ENCODE results near the gene WNT11. TPM values are rescaled to one million over a fixed set of nuclear protein-coding genes. Genes with fewer than 3 reads are reported as not detected.
A peak's percentile ranks its signal among the peaks of the same experiment; 100 is the strongest.

Gene WNT11
- total RNA-seq, 1 donor from 2014 or later: 6.9 TPM

DNA sequence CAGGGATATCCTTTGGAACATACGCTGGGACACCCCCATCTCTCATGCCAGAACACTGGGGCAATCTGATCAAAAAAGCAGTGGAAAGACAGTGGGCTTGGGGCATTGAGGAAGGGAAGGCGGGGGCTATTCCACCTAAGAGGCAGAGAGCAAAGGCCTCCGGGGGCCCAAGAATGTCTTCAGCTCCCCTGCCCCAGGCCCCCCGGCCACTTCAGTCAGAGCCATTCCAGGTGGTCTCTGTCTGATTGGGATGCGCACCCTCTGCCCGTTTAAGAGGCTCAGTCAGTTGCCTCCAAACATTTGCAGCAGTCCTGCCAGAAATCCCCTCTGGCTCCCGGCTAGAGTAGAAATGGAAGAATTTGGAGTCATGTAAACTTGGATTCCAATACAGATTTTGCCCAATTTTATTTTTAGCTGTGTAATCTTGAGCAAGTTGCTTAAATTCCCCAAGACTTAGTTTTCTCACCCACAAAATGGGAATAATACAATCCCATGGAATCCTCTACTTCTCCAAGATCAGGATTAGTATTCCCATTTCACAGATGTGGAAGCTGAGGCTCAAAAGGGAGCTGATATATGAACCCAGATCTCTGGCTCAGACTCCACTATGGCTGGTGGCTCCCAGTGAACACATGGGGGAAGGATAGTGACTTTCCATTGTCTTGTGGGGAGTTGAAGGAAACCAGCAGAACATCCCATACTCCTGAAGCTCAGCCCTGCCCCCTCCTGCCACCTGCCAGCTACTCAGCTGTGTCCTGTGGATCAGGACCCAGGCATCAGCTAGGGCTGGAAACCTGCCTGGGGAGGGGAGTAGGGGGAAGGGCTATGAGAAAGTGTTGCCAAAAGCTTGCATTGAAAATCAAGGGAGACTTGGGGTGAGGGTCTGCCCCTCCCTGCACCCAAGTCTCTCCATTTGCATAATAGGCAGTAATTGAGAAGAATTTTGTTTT lies 6.1 kb upstream of the WNT11 start:
- Histone ChIP-seq H3K27ac (no peak overlapping the region), H3K4me3 (no peak overlapping the region), H3K9me3 (no peaks in the 10 kb centered on the region), H3K4me1 (peaks cover 31% of the 10 kb centered on the region), H3K36me3 (no peaks in the 10 kb centered on the region), H3K27me3 (no peaks in the 10 kb centered on the region)
- intact Hi-C loops (cut with DNase I): no loop called here
- DNase-seq (ENCODE audit: extremely low spot score in 2 of 2): no peak
- TF ChIP-seq, protein P1, sequence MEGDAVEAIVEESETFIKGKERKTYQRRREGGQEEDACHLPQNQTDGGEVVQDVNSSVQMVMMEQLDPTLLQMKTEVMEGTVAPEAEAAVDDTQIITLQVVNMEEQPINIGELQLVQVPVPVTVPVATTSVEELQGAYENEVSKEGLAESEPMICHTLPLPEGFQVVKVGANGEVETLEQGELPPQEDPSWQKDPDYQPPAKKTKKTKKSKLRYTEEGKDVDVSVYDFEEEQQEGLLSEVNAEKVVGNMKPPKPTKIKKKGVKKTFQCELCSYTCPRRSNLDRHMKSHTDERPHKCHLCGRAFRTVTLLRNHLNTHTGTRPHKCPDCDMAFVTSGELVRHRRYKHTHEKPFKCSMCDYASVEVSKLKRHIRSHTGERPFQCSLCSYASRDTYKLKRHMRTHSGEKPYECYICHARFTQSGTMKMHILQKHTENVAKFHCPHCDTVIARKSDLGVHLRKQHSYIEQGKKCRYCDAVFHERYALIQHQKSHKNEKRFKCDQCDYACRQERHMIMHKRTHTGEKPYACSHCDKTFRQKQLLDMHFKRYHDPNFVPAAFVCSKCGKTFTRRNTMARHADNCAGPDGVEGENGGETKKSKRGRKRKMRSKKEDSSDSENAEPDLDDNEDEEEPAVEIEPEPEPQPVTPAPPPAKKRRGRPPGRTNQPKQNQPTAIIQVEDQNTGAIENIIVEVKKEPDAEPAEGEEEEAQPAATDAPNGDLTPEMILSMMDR (IDR thresholded peaks at IDR 0.05): no peak
- TF ChIP-seq POLR2AphosphoS5 (IDR thresholded peaks at IDR 0.05; ENCODE audit: insufficient read depth in 1 of 2, low read depth in 1 of 2) (no peak), POLR2A (IDR thresholded peaks at IDR 0.05) (no peak)

DNA sequence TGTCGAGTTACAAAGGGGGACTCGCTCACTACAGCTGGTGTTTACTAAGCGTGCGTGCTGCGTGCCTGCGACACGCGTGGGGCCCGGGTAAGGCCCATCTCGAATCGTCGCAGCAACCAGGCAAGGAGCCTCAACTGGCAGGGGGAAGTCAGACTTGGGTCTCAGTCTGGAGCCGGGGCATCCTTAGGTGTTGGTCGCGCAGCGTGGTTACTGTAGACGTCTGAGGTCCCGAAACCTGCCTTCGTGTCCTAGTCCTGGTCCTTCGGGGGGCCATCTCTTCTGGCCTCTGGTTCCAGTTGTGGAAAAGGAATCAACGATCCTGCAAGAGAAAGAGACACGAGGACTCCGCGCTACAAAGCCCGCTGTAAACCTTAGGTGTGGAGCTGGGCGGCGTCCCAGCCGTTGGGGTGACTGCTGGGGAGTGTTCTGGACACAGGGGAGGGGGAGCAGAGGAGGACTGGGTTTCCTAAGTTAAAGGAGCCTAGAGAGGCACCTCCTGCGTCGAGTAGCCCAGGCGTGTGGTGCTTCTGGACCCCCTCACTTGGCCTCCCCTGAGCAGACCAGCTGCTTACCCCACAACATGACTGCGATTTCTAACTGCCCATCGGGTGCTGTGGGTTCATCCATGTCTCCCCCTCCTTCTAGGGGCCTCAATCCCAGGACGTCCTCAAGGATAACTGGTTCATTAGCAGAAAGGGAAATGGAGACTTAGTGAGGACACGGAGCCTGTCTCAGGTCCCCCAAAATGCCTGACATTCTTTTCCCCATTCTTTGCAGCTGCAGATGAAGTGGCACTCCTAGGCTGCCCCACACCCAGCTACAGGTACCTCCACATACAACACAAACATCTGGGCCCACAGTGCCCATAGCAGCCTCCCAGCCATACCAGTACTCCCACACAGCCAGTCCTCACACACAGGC lies 4.9 kb upstream of the WNT11 start:
- no peaks in the 10 kb centered on the region for H3K36me3 ChIP-seq
- DNase-seq (ENCODE audit: extremely low spot score in 2 of 2): no peak
- peaks cover 42% of the 10 kb centered on the region for H3K4me1 ChIP-seq
- no peaks in the 10 kb centered on the region for H3K27me3 ChIP-seq
- peak overlapping the region; percentile 56 to 60 for H3K4me3 ChIP-seq
- intact Hi-C loops (cut with DNase I): no loop called here
- H3K9me3 ChIP-seq: no peaks in the 10 kb centered on the region
- peak overlapping the region; percentile 53 for H3K27ac ChIP-seq
- no peak for TF ChIP-seq POLR2A (IDR thresholded peaks at IDR 0.05)
- TF ChIP-seq, protein P1 (IDR thresholded peaks at IDR 0.05): no peak
- no peak for TF ChIP-seq POLR2AphosphoS5 (IDR thresholded peaks at IDR 0.05; ENCODE audit: insufficient read depth in 1 of 2, low read depth in 1 of 2)

DNA sequence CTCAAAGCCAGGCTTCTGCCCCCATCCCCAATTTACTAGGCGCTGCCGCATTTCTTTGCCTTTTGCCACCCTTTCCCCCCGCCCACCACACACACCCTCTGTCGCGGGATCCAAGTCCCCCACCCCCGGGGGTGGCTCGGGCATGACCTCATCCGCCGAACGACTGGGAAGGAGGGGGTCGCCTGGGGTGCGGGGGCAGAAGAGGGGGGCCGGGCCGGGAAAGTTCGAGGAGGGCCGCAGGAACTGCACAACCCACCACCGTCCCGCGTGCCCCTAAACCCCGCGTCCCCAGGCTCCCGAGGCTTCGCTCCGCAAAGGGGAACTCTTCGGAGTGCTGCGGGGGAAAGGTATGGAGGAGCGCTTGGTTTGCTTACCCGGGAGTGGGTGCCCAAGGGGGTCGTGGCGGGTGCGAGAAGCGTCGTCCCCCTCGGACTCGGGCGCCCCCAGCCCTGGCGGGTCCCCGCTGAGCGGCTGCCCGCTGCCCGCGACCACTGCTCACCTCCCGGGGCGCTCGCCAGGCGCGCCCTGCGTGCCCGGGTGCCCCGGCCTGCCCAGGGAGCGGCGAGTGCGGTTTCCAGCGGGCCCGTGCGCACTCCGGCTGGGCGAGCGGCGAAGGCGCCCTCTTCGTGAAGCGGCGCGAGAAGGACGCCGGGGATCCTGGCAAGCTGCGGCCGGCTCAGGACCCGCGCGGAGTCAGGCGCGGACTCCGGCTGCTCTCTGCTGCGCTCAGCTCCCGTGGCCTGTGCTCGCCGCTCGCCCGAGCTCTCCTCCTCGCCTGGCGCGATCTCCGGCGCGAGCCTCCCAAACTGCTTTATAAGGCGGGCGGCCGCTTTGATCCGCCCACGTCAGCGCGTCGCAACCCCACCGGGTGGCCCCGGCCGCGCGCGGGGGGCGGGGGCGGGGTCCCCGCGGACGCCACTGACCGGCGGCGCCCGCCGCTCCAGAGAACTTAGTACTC lies 4.0 kb upstream of the WNT11 start:
- Histone ChIP-seq H3K4me1 (peaks cover 51% of the 10 kb centered on the region), H3K27me3 (no peaks in the 10 kb centered on the region), H3K36me3 (no peaks in the 10 kb centered on the region), H3K27ac (peak overlapping the region; percentile 53), H3K9me3 (no peaks in the 10 kb centered on the region), H3K4me3 (peak overlapping the region; percentile 56 to 60)
- no peak for DNase-seq (ENCODE audit: extremely low spot score in 2 of 2)
- intact Hi-C loops (cut with DNase I): no loop called here
- TF ChIP-seq POLR2A (IDR thresholded peaks at IDR 0.05) (peak in 1 of 2 donors; percentile 34), POLR2AphosphoS5 (IDR thresholded peaks at IDR 0.05; ENCODE audit: insufficient read depth in 1 of 2, low read depth in 1 of 2) (peak in 1 of 2 donors; percentile 68)
- TF ChIP-seq, protein P1 (IDR thresholded peaks at IDR 0.05): no peak

DNA sequence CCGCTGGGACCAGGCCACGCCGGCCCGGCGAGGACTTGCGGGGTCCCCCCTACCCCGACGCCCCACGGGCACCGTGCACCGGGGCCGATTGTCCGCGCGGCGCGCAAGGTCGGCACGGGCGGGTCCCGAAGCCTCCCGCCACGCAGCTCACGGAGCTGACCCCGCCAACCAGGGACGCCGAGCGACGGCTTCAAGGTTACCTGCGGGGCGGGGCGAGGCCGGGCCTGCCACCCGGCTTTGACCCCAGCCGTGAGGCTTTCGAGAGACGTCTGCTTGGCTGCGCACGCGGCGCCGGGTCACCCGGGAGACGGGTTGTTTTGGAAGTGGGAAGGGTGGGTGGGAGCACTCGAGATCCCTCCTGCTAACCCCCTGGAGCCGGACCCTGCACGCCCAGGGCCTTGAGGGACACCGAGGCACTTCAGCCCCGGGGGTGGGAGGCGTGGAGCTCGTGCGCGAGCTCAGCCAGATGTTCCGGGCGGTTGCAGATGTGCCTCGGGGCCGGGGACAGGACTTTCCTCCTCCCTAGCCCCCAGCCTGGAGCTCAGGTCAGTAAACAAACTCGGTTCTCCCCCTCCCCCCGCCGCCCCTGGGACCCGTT lies 3.2 kb upstream of the WNT11 start:
- H3K36me3 ChIP-seq: no peaks in the 10 kb centered on the region
- peak overlapping the region; percentile 53 for H3K27ac ChIP-seq
- no peak for DNase-seq (ENCODE audit: extremely low spot score in 2 of 2)
- peak overlapping the region; percentile 56 to 60 for H3K4me3 ChIP-seq
- intact Hi-C loops (cut with DNase I): no loop called here
- TF ChIP-seq POLR2A (IDR thresholded peaks at IDR 0.05) (no peak), POLR2AphosphoS5 (IDR thresholded peaks at IDR 0.05; ENCODE audit: insufficient read depth in 1 of 2, low read depth in 1 of 2) (no peak)
- TF ChIP-seq, protein P1 (IDR thresholded peaks at IDR 0.05): no peak
- H3K4me1 ChIP-seq: peaks cover 51% of the 10 kb centered on the region
- H3K27me3 ChIP-seq: no peaks in the 10 kb centered on the region
- H3K9me3 ChIP-seq: no peaks in the 10 kb centered on the region
